ENCODE measurements around the gene AMBP. TPM values are rescaled to one million over a fixed set of nuclear protein-coding genes. Genes with fewer than 3 reads are reported as not detected.

Gene AMBP
- total and polyA plus RNA-seq, 12 donors: 0.01 TPM; not detected in 11

DNA sequence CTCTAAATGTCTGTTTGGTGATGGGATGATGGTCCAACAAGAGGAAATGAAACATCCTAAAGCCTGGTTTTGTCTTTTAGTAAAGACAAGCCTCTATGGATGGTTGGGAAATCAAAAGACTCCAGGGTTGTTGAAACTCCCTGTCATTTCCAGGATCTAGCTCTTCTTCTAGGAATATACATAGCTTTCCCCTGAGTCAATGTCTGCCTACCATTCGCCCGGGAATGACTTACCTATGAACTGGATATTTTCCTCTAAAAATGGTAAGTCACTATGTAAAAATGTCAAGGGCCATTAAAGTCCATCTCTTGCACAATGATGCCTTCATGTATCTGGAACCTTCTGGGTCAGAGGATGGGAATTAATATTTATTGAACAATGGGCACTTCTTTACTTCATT, 32.1 kb upstream of the AMBP start:
- no peak overlapping the region for H3K27ac ChIP-seq
- peaks cover 3 to 28% (median 11%) of the 10 kb centered on the region in 9 donors for H3K4me1 ChIP-seq
- ATAC-seq (no peak), DNase-seq (no peak)
- TF ChIP-seq, protein P1, sequence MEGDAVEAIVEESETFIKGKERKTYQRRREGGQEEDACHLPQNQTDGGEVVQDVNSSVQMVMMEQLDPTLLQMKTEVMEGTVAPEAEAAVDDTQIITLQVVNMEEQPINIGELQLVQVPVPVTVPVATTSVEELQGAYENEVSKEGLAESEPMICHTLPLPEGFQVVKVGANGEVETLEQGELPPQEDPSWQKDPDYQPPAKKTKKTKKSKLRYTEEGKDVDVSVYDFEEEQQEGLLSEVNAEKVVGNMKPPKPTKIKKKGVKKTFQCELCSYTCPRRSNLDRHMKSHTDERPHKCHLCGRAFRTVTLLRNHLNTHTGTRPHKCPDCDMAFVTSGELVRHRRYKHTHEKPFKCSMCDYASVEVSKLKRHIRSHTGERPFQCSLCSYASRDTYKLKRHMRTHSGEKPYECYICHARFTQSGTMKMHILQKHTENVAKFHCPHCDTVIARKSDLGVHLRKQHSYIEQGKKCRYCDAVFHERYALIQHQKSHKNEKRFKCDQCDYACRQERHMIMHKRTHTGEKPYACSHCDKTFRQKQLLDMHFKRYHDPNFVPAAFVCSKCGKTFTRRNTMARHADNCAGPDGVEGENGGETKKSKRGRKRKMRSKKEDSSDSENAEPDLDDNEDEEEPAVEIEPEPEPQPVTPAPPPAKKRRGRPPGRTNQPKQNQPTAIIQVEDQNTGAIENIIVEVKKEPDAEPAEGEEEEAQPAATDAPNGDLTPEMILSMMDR (IDR thresholded peaks at IDR 0.05): no peak
- H3K36me3 ChIP-seq: no peaks in the 10 kb centered on the region
- no peak overlapping the region for H3K4me3 ChIP-seq
- no peaks in the 10 kb centered on the region for H3K9me3 ChIP-seq
- intact Hi-C loops (cut with DNase I): loop anchor here in 2 of 10 donors (2.0 to 5.0 kb wide), 2 partner anchors 45 to 167 kb away; partner anchors contain the start of gene COL27A1 (in 1 of the 2)
- H3K27me3 ChIP-seq: peaks cover 0 to 18% (median 0%) of the 10 kb centered on the region in 7 donors
- WGBS, 2 donors: 90 to 96% methylated on average over 2 of the region's 2 CpGs

DNA sequence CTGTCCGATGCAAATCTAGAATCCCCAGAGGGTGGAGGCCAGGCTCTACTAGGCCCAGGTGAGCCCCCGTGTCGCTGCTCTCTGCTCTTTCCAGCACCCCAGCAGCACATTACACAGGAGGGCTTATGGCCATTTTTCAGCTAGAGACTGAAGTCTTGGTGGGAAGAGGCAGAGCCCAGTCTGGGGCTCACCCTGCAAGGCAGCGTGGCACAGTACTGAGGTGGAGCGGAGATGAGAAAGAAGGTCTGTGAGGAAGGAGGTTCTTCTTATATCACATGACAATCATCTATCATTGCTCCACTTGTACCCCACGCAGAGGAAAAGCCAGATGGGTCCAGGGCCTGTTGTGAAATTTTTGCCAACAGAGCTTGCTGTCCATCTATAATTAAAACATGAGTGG, 31.0 kb upstream of the AMBP start:
- WGBS, 2 donors: 92% methylated on average over 6 of the region's 6 CpGs
- DNase-seq (no peak), ATAC-seq (no peak)

DNA sequence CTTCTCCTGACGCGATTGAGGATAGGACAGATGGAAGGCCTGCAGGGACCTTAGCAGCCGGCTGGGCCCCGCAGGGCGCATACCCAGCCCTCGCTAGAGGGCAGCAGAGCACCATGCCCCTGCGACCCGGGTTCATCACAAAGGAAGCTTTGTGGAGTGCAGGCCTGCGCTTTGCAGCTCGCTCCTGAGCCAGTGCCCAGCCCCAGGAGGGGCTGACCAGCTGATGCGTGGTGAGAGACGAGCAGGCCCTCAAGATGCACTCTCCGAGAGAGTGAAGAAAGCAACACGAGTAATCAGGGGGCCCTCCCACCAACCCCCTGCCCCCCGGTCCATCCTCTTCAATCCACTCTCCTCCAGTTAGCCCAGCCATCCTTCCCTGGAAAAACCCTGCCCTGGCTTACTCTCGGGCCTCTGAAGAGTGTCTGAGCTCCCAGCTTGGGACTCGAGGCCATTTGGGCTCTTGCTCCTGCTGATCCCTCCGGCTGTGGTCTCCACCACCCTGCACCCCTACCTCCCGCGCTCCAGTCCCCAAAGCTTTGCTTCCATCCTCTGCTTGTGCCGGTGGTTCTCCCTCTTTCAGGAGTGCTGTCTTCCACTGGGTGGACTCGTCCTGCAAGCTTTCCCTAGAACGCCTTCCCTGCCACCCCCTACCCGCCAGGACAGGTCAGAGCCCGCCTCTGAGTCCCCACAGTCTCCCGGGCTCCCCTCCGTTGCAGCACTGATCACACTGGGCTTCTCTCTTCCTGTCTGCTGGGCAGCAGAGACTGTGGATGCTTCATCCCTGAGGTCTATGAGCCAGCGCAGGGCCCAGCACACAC, 30.1 kb upstream of the AMBP start:
- Histone ChIP-seq H3K9me3 (no peaks in the 10 kb centered on the region), H3K27ac (no peak overlapping the region), H3K4me1 (peaks cover 3 to 20% (median 9%) of the 10 kb centered on the region in 9 donors), H3K27me3 (peaks cover 0 to 10% (median 0%) of the 10 kb centered on the region in 7 donors), H3K4me3 (no peak overlapping the region), H3K36me3 (no peaks in the 10 kb centered on the region)
- peak; percentile 94 to 97 (median 96) for ATAC-seq
- TF ChIP-seq, protein P1 (IDR thresholded peaks at IDR 0.05): peak; percentile 79 to 96 (median 93)
- intact Hi-C loops (cut with DNase I): loop anchor here (1.0 to 10.0 kb wide), 8 partner anchors 44 to 194 kb away; no protein-coding TSS in a partner anchor
- WGBS, 2 donors: 39 to 40% methylated on average over 28 of the region's 28 CpGs
- DNase-seq: peak; percentile 70 to 84

More for the DNA sequence above, 31.0 kb upstream of the AMBP start:
- Histone ChIP-seq H3K27me3 (peaks cover 0 to 17% (median 0%) of the 10 kb centered on the region in 7 donors), H3K9me3 (no peaks in the 10 kb centered on the region), H3K4me1 (peaks cover 3 to 28% (median 11%) of the 10 kb centered on the region in 9 donors), H3K4me3 (no peak overlapping the region), H3K36me3 (no peaks in the 10 kb centered on the region), H3K27ac (no peak overlapping the region)
- TF ChIP-seq, protein P1 (IDR thresholded peaks at IDR 0.05): no peak
- intact Hi-C loops (cut with DNase I): loop anchor here (1.0 to 10.0 kb wide), 7 partner anchors 43 to 193 kb away; no protein-coding TSS in a partner anchor

DNA sequence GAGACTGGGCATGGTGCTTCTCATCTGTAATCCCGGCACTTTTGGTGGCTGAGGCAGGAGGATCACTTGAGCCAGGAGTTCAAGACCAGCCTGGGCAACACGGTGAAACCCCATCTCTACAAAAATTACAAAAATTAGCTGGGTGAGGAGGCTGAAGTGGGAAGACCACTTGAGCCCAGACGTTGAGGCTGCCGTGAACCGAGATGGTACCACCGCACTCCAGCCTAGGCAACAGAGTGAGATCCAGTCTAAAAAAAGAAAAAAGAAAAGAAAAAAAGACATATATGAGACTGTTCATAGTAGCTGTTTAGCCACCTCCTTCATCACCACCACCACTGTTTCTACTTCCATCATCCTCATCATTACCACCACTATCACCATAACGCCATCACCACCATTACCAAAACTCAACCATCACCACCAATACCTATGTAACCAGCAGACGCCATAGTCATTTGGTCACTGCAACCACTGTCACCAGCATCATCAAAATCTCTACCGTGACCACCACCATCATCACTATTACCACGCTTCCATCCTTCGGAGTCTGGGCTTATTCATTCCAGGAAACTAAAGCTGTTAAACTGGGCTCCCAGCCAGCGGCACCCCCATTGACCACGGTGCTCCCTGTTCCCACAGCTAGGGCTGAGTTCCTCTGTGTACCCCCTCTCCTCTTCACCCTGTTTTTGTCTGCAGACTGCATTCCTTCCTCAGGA, 29.3 kb upstream of the AMBP start:
- H3K4me3 ChIP-seq: no peak overlapping the region
- WGBS, 2 donors: 68 to 69% methylated on average over 13 of the region's 13 CpGs
- H3K27ac ChIP-seq: no peak overlapping the region
- H3K9me3 ChIP-seq: peaks cover 0 to 4% (median 0%) of the 10 kb centered on the region in 11 donors
- H3K36me3 ChIP-seq: no peaks in the 10 kb centered on the region
- intact Hi-C loops (cut with DNase I): loop anchor here (1.0 to 10.0 kb wide), 8 partner anchors 45 to 195 kb away; no protein-coding TSS in a partner anchor
- peaks cover 0 to 7% (median 0%) of the 10 kb centered on the region in 7 donors for H3K27me3 ChIP-seq
- ATAC-seq (peak in 1 of 8 donors; percentile 12), DNase-seq (no peak)
- H3K4me1 ChIP-seq: peaks cover 0 to 12% (median 1%) of the 10 kb centered on the region in 9 donors
- TF ChIP-seq, protein P1 (IDR thresholded peaks at IDR 0.05): no peak
